HepG2 (cell line): ENCODE data around the gene NFKB2. TPM values are rescaled to one million over a fixed set of nuclear protein-coding genes. Genes with fewer than 3 reads are reported as not detected.
A peak's percentile ranks its signal among the peaks of the same experiment; 100 is the strongest.

ENCODE experiments used
- BRD4 ChIP-seq: sonication (generic); formaldehyde crosslinking; IDR thresholded peaks from 2 replicates; pipeline ENCODE4 v1.4.0; 2020; ENCODE audit warnings: missing genetic modification reagents
- CAMTA2 ChIP-seq: sonication (generic); formaldehyde crosslinking; IDR thresholded peaks from 2 replicates; pipeline ENCODE4 v1.4.0; 2020; ENCODE audit warnings: mild to moderate bottlenecking, missing genetic modification reagents, borderline replicate concordance
- DMTF1 ChIP-seq: sonication (generic); formaldehyde crosslinking; IDR thresholded peaks from 2 replicates; pipeline ENCODE4 v1.4.0; 2020; ENCODE audit warnings: mild to moderate bottlenecking, missing genetic modification reagents
- E2F1 ChIP-seq: sonication (generic); formaldehyde crosslinking; IDR thresholded peaks from 2 replicates; pipeline ENCODE4 v1.5.0; 2020; ENCODE audit warnings: missing genetic modification reagents
- NFRKB ChIP-seq: fragments of 450-650 bp; IDR thresholded peaks from 2 replicates; pipeline ENCODE4 v1.6.1; 2017
- POLR2AphosphoS5 ChIP-seq: IDR thresholded peaks from 2 replicates; pipeline ENCODE4 v1.6.1; 2012; ENCODE audit warnings: low read depth, low read length
- PRDM4 ChIP-seq: sonication (generic); formaldehyde crosslinking; IDR thresholded peaks from 2 replicates; pipeline ENCODE4 v1.9.0; 2021; ENCODE audit warnings: missing genetic modification reagents, borderline replicate concordance
- RNF2 ChIP-seq: fragments of 450-650 bp; conservative IDR thresholded peaks from 2 replicates; pipeline ENCODE4 v1.6.1; 2016; ENCODE audit warnings: low read depth
- ZNF605 ChIP-seq: sonication (generic); formaldehyde crosslinking; IDR thresholded peaks from 2 replicates; pipeline ENCODE4 v1.8.0; 2022; ENCODE audit warnings: mild to moderate bottlenecking, missing genetic modification reagents
- ZSCAN9 ChIP-seq: IDR thresholded peaks from 2 replicates; pipeline ENCODE4 v1.6.1; 2016; ENCODE audit warnings: borderline replicate concordance
- polyA plus RNA-seq, 8 experiments: library from polyadenylated mRNA; depleted of rRNA in 3 of 8; stranded (reverse) in 7 of 8; unstranded in 1 of 8; fragments of >200 nt; fragmentation: Illumina TruSeq in 4 of 8; extraction: Trizol in 4 of 8; gene quantifications; 2 replicates each; pipeline versions ENCODE4 v1.2.1 to v1.2.3, GENCODE V29; 2011 to 2016; ENCODE audit warnings: low read depth in 4 of 8, missing spikeins in 1 of 8, mixed read lengths in 1 of 8; ENCODE audit not compliant: insufficient read depth in 1 of 8
- total RNA-seq, 5 experiments: library from RNA; depleted of rRNA; stranded (reverse); fragments of >200 nt; fragmentation: Illumina TruSeq; extraction: Trizol; gene quantifications; 2 replicates each; pipeline ENCODE4 v1.2.3, GENCODE V29; 2016; ENCODE audit warnings: low read depth in 1 of 5
- TF ChIP-seq, protein P1 (sequence below): sonication (generic); formaldehyde crosslinking; IDR thresholded peaks from 2 replicates; pipeline ENCODE4 v1.9.0; 2021; ENCODE audit warnings: mild to moderate bottlenecking, missing genetic modification reagents
- TF ChIP-seq, protein P2 (sequence below): sonication (generic); formaldehyde crosslinking; IDR thresholded peaks from 2 replicates; pipeline ENCODE4 v1.4.0; 2020; ENCODE audit warnings: missing genetic modification reagents

NFKB2 gene
- total and polyA plus RNA-seq, 2 of the 13 experiments (the other 11 are each of a cell fraction or from before 2014, with no cell fraction given), result 7.7 to 12.5 TPM

- TF ChIP-seq POLR2AphosphoS5, result 0 out of 2 replicates have a peak, but pooled peaks have one; percentile 15
- no peak for TF ChIP-seq DMTF1 (CRISPR knock-in tag)
- TF ChIP-seq, protein P1, sequence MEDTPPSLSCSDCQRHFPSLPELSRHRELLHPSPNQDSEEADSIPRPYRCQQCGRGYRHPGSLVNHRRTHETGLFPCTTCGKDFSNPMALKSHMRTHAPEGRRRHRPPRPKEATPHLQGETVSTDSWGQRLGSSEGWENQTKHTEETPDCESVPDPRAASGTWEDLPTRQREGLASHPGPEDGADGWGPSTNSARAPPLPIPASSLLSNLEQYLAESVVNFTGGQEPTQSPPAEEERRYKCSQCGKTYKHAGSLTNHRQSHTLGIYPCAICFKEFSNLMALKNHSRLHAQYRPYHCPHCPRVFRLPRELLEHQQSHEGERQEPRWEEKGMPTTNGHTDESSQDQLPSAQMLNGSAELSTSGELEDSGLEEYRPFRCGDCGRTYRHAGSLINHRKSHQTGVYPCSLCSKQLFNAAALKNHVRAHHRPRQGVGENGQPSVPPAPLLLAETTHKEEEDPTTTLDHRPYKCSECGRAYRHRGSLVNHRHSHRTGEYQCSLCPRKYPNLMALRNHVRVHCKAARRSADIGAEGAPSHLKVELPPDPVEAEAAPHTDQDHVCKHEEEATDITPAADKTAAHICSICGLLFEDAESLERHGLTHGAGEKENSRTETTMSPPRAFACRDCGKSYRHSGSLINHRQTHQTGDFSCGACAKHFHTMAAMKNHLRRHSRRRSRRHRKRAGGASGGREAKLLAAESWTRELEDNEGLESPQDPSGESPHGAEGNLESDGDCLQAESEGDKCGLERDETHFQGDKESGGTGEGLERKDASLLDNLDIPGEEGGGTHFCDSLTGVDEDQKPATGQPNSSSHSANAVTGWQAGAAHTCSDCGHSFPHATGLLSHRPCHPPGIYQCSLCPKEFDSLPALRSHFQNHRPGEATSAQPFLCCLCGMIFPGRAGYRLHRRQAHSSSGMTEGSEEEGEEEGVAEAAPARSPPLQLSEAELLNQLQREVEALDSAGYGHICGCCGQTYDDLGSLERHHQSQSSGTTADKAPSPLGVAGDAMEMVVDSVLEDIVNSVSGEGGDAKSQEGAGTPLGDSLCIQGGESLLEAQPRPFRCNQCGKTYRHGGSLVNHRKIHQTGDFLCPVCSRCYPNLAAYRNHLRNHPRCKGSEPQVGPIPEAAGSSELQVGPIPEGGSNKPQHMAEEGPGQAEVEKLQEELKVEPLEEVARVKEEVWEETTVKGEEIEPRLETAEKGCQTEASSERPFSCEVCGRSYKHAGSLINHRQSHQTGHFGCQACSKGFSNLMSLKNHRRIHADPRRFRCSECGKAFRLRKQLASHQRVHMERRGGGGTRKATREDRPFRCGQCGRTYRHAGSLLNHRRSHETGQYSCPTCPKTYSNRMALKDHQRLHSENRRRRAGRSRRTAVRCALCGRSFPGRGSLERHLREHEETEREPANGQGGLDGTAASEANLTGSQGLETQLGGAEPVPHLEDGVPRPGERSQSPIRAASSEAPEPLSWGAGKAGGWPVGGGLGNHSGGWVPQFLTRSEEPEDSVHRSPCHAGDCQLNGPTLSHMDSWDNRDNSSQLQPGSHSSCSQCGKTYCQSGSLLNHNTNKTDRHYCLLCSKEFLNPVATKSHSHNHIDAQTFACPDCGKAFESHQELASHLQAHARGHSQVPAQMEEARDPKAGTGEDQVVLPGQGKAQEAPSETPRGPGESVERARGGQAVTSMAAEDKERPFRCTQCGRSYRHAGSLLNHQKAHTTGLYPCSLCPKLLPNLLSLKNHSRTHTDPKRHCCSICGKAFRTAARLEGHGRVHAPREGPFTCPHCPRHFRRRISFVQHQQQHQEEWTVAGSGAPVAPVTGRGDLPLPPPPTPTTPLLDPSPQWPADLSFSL, result no peak
- TF ChIP-seq ZSCAN9, result no peak
- no peak for TF ChIP-seq RNF2
- TF ChIP-seq, protein P2, sequence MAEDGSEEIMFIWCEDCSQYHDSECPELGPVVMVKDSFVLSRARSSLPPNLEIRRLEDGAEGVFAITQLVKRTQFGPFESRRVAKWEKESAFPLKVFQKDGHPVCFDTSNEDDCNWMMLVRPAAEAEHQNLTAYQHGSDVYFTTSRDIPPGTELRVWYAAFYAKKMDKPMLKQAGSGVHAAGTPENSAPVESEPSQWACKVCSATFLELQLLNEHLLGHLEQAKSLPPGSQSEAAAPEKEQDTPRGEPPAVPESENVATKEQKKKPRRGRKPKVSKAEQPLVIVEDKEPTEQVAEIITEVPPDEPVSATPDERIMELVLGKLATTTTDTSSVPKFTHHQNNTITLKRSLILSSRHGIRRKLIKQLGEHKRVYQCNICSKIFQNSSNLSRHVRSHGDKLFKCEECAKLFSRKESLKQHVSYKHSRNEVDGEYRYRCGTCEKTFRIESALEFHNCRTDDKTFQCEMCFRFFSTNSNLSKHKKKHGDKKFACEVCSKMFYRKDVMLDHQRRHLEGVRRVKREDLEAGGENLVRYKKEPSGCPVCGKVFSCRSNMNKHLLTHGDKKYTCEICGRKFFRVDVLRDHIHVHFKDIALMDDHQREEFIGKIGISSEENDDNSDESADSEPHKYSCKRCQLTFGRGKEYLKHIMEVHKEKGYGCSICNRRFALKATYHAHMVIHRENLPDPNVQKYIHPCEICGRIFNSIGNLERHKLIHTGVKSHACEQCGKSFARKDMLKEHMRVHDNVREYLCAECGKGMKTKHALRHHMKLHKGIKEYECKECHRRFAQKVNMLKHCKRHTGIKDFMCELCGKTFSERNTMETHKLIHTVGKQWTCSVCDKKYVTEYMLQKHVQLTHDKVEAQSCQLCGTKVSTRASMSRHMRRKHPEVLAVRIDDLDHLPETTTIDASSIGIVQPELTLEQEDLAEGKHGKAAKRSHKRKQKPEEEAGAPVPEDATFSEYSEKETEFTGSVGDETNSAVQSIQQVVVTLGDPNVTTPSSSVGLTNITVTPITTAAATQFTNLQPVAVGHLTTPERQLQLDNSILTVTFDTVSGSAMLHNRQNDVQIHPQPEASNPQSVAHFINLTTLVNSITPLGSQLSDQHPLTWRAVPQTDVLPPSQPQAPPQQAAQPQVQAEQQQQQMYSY (CRISPR knock-in tag), result no peak
- no peak for TF ChIP-seq CAMTA2 (CRISPR knock-in tag)
- TF ChIP-seq E2F1 (CRISPR knock-in tag), result 0 out of 2 replicates have a peak, but pooled peaks have one; percentile 33
- TF ChIP-seq ZNF605, result 0 out of 2 replicates have a peak, but pooled peaks have one; percentile 29
- TF ChIP-seq NFRKB, result no peak
- TF ChIP-seq PRDM4 (CRISPR knock-in tag), result no peak
- no peak for TF ChIP-seq BRD4 (CRISPR knock-in tag)
These were observed 54.0 kb downstream of the NFKB2 start (continued) for GRCh38 chr10:102449321-102450123.
